SJCRH30 (cell line): ENCODE measurements around the gene SLC22A23. TPM values are rescaled to one million over a fixed set of nuclear protein-coding genes. Genes with fewer than 3 reads are reported as not detected.

Experiments used
- DNase-seq, 2 experiments: peaks; one replicate each; pipeline ENCODE4 v3.0.0-alpha.2; 2015 to 2020
- H3K27ac ChIP-seq: fragments of 250-450 bp; sonication (Bioruptor Pico); 2 replicates; pipeline ENCODE4 v1.5.1; 2020; ENCODE audit warnings: mild to moderate bottlenecking, moderate library complexity
- H3K27me3 ChIP-seq: fragments of 250-450 bp; sonication (Bioruptor Pico); 2 replicates; pipeline ENCODE4 v1.5.1; 2020; ENCODE audit warnings: mild to moderate bottlenecking, moderate library complexity
- H3K36me3 ChIP-seq: fragments of 250-450 bp; sonication (Bioruptor Pico); 2 replicates; pipeline ENCODE4 v1.5.1; 2020; ENCODE audit warnings: mild to moderate bottlenecking, moderate library complexity
- H3K4me1 ChIP-seq: fragments of 250-450 bp; sonication (Bioruptor Pico); 2 replicates; pipeline ENCODE4 v1.5.1; 2020; ENCODE audit warnings: mild to moderate bottlenecking, moderate library complexity
- H3K4me3 ChIP-seq: fragments of 250-450 bp; sonication (Bioruptor Pico); 2 replicates; pipeline ENCODE4 v1.5.1; 2020; ENCODE audit warnings: mild to moderate bottlenecking, moderate library complexity
- H3K9me3 ChIP-seq: fragments of 250-450 bp; sonication (Bioruptor Pico); replicated peaks from 2 replicates; pipeline ENCODE4 v1.5.1; 2020; ENCODE audit warnings: mild to moderate bottlenecking, moderate library complexity
- total RNA-seq: library from RNA; depleted of rRNA; stranded (reverse); fragments of >200 nt; shearing (Covaris generic); gene quantifications from 2 replicates; pipeline ENCODE4 v1.2.3, GENCODE V29; 2014

SLC22A23 gene
- total RNA-seq, 1 experiment from 2014 or later, result 0.43 TPM

GRCh38 chr6:3232017-3232945, 224.6 kb downstream of the SLC22A23 start:
- H3K9me3 ChIP-seq, result no peaks in the 10 kb centered on the region
- H3K27ac ChIP-seq, result no peak overlapping the region
- peaks cover 9% of the 10 kb centered on the region; the same call in 1 of the 2 replicates for H3K27me3 ChIP-seq
- peak overlapping the region; percentile 61 for H3K4me3 ChIP-seq
- peaks cover 2% of the 10 kb centered on the region; the same call in 1 of the 2 replicates for H3K4me1 ChIP-seq
- H3K36me3 ChIP-seq, result no peaks in the 10 kb centered on the region
- DNase-seq, result no peak

GRCh38 chr6:3231247-3232016, 225.4 kb downstream of the SLC22A23 start:
- Histone ChIP-seq H3K36me3 (no peaks in the 10 kb centered on the region), H3K4me3 (peak overlapping the region; percentile 61), H3K27me3 (peaks cover 9% of the 10 kb centered on the region; the same call in 1 of the 2 replicates), H3K27ac (peak overlapping the region; percentile 18; the same call in 1 of the 2 replicates), H3K9me3 (no peaks in the 10 kb centered on the region), H3K4me1 (peaks cover 2% of the 10 kb centered on the region; the same call in 1 of the 2 replicates)
- DNase-seq, result peak; percentile 60 to 74

DNA sequence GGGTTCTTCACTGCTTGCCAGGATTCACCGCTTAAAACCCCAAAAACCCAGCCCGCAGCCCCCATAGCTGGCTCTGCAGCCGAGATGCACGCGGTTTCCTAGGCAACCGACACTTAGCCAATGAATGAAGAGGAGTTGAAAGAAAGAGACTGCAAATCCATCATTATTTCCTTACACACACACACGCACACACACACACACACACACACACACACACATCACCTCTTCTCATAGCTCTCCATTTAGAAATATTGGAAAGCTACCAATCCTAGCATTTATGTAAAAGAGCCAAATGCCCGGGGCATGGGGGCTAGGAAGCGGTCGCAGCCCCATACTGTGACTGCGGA, 226.0 kb downstream of the SLC22A23 start:
- Histone ChIP-seq H3K27ac (no peak overlapping the region), H3K4me3 (peak overlapping the region; percentile 61), H3K4me1 (peaks cover 2% of the 10 kb centered on the region; the same call in 1 of the 2 replicates), H3K9me3 (no peaks in the 10 kb centered on the region), H3K36me3 (no peaks in the 10 kb centered on the region), H3K27me3 (peaks cover 9% of the 10 kb centered on the region; the same call in 1 of the 2 replicates)
- peak; percentile 26 to 53 for DNase-seq

DNA sequence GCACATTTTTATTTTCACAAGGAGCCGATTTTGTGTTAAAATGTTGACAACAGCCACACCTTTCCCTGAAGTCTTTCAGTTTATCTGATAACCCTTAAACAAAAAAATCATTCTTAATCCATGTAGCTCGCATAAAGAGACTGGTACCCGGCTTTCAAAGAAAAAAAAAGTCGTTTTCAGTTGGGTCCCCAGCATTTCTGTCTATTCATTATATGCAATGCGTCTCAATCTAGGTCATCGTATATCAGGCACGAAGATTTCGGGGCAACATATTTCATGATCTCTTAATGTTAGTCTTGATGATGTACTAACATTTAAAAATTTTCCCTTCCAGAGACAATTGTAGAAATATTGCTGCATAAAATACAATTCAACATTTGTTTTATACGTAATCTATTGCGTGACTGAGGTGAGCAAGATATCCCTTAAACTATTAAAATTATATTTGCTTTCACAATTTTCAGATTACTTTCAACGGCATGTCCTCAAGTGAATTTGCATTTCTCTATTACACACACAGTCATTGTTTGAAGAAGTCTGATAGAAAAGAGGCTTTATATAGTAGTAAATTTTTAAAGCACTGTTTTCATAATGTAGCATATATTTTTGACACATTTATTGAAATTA, 226.5 kb downstream of the SLC22A23 start:
- Histone ChIP-seq H3K9me3 (no peaks in the 10 kb centered on the region), H3K27ac (no peak overlapping the region), H3K27me3 (peaks cover 9% of the 10 kb centered on the region; the same call in 1 of the 2 replicates), H3K36me3 (no peaks in the 10 kb centered on the region), H3K4me1 (peaks cover 2% of the 10 kb centered on the region; the same call in 1 of the 2 replicates), H3K4me3 (no peak overlapping the region; the same call in 1 of the 2 replicates)
- DNase-seq, result no peak

DNA sequence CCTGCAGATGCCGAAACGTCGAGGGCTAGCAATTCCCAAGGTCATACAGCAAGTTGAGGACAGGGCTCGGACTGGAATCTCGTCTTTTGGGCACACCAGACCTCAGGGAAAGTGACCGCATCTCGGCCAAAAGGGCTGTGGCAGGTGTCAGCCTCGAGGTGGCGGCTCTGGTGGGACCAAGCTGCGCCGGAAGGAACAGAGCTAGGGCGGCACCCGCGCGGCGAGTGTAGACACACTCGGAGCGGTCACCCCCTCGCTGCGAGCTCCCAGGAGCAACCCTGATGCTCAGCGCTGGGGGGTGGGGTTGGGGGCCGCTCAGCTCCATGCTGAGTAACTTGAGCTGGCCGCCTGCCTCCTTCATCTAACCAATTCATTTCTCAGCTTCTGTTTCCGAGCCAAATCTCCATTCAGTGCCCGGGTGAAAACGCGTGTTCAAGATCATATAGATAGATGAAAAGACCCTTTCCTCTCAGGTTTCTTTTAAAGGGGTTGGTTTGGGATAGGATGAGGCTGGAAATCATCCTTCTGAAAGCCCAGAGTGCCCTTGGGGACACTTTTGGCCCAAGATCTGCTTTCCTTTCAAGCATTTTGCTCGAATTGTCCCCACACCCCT, 227.2 kb downstream of the SLC22A23 start:
- Histone ChIP-seq H3K27me3 (peaks cover 9% of the 10 kb centered on the region; the same call in 1 of the 2 replicates), H3K9me3 (no peaks in the 10 kb centered on the region), H3K4me1 (peaks cover 2% of the 10 kb centered on the region; the same call in 1 of the 2 replicates), H3K4me3 (no peak overlapping the region), H3K27ac (no peak overlapping the region), H3K36me3 (no peaks in the 10 kb centered on the region)
- DNase-seq, result no peak

- no peak overlapping the region for H3K27ac ChIP-seq
- no peak overlapping the region for H3K4me3 ChIP-seq
- H3K36me3 ChIP-seq, result no peaks in the 10 kb centered on the region
- H3K4me1 ChIP-seq, result peaks cover 2% of the 10 kb centered on the region; the same call in 1 of the 2 replicates
- peaks cover 9% of the 10 kb centered on the region; the same call in 1 of the 2 replicates for H3K27me3 ChIP-seq
- H3K9me3 ChIP-seq, result no peaks in the 10 kb centered on the region
- DNase-seq, result no peak
These were observed 227.9 kb downstream of the SLC22A23 start for GRCh38 chr6:3228771-3229565.

DNA sequence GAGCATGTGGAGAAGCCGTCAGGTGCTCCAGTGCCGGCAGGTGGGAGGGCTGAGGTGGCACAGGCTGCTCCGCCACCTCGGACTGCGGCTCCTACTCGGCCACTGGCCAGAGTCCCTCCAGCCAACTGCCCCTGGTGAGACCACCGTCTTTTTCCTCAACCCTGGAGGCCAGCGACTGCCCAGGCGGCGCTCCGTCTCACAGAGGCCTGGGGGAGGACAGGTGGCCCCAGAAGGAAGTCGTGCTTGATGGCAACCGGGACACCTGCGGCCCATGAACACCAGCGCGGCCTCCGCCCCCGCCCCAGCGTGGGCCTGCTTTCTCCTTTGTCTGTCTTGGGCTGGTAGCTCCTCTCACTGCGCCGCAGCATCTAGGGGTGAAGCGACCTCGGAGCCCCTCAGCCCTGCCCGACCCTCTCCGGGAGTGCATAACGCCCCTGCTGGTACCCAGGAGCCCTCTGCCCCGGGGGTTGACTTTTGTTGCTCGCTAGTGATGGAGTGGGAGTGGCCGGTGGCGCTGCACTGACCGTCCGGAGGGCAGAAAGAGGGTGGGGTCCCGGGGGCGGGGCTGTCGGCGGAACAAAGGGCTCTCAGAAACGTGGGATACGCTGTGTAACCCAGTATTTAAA, 228.7 kb downstream of the SLC22A23 start:
- H3K27me3 ChIP-seq, result peaks cover 9% of the 10 kb centered on the region; the same call in 1 of the 2 replicates
- no peaks in the 10 kb centered on the region for H3K36me3 ChIP-seq
- peaks cover 2% of the 10 kb centered on the region; the same call in 1 of the 2 replicates for H3K4me1 ChIP-seq
- no peaks in the 10 kb centered on the region for H3K9me3 ChIP-seq
- peak overlapping the region; percentile 70 for H3K4me3 ChIP-seq
- H3K27ac ChIP-seq, result no peak overlapping the region
- DNase-seq, result no peak

GRCh38 chr6:3227363-3228045, 229.3 kb downstream of the SLC22A23 start, which contains the start of gene TUBB2B:
TUBB2B (minus strand) TSS chr6:3227653; CDS start chr6:3227543, 110 bp downstream.
- no peaks in the 10 kb centered on the region for H3K9me3 ChIP-seq
- H3K27me3 ChIP-seq, result peaks cover 9% of the 10 kb centered on the region; the same call in 1 of the 2 replicates
- H3K4me3 ChIP-seq, result peak within 1 kb of the TSS; percentile 70
- peak; percentile 73 to 79 for DNase-seq
- no peak within 1 kb of the TSS for H3K27ac ChIP-seq
- no peaks in the 10 kb centered on the region for H3K36me3 ChIP-seq
- H3K4me1 ChIP-seq, result peaks cover 2% of the 10 kb centered on the region; the same call in 1 of the 2 replicates

GRCh38 chr6:3226481-3227362, 230.1 kb downstream of the SLC22A23 start:
- DNase-seq, result peak; percentile 43 to 50
- Histone ChIP-seq H3K27ac (no peak overlapping the region), H3K4me3 (peak overlapping the region; percentile 70), H3K27me3 (peaks cover 9% of the 10 kb centered on the region; the same call in 1 of the 2 replicates), H3K9me3 (no peaks in the 10 kb centered on the region), H3K4me1 (peaks cover 2% of the 10 kb centered on the region; the same call in 1 of the 2 replicates), H3K36me3 (no peaks in the 10 kb centered on the region)

DNA sequence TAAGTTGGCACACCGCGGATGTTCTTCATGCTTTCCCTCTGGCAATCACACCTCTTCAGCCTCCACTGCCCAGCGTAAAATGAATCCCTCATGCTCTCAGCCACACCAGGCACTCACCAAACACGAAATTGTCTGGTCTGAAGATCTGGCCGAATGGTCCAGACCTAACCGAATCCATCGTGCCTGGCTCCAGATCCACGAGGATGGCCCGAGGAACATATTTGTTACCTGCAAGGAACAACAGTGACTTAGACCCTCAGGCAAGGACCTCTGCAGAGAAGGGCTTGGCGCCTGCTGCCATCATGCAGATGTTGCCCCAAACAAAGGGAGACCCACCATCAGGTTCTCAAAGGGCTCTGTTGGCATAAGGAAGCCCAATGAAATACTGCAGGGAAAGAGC, 230.8 kb downstream of the SLC22A23 start:
- no peak overlapping the region for H3K4me3 ChIP-seq
- H3K9me3 ChIP-seq, result no peaks in the 10 kb centered on the region
- H3K4me1 ChIP-seq, result peaks cover 2% of the 10 kb centered on the region; the same call in 1 of the 2 replicates
- H3K27me3 ChIP-seq, result peaks cover 9% of the 10 kb centered on the region; the same call in 1 of the 2 replicates
- no peak overlapping the region for H3K27ac ChIP-seq
- no peak for DNase-seq
- no peaks in the 10 kb centered on the region for H3K36me3 ChIP-seq

GRCh38 chr6:3222506-3223038, 234.3 kb downstream of the SLC22A23 start:
- no peak for DNase-seq

More at GRCh38 chr6:3222506-3223038, 234.3 kb downstream of the SLC22A23 start:
- Histone ChIP-seq H3K4me1 (no peaks in the 10 kb centered on the region), H3K36me3 (no peaks in the 10 kb centered on the region), H3K9me3 (no peaks in the 10 kb centered on the region), H3K4me3 (no peak overlapping the region), H3K27me3 (no peaks in the 10 kb centered on the region), H3K27ac (no peak overlapping the region)
